ENCODE measurements around the gene TBC1D22A.

The TBC1D22A gene

DNA sequence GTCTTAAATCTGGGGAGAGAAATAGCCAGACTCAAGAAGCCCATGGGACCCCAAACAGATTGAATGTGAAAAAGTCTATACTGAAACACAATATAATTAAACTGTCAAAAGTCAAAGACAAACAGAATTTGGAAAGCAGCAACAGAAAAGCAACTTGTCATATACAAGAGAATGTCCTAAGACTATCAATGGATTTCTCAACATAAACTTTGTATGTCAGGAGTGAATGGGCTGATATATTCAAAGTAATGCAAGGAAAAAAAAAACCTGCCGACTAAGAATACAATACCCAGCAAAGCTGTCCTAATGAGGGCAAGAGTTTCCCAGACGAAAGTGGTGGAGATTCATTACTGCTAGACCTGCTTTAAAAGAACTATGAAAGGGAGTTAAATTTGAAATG, 73.2 kb downstream of the TBC1D22A start:
- no peak for DNase-seq

DNA sequence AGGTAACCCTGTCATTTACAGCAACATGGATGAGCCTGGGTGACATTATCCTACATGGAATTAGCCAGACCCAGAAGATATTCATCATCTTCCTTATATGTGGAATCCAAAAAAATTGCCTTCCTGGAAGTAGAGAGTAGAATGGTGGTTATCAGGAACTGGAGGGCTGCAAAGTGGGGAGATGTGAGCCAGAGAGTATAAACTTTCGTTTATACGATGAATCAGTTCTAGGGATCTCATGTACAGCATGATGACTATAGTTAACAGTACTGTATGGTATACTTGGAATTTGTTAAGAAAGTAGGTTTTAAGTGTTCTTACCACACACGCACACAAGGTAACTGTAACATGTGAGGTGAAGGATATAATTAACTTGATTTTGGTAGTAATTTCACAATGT, 79.1 kb downstream of the TBC1D22A start:
- no peak for DNase-seq

DNA sequence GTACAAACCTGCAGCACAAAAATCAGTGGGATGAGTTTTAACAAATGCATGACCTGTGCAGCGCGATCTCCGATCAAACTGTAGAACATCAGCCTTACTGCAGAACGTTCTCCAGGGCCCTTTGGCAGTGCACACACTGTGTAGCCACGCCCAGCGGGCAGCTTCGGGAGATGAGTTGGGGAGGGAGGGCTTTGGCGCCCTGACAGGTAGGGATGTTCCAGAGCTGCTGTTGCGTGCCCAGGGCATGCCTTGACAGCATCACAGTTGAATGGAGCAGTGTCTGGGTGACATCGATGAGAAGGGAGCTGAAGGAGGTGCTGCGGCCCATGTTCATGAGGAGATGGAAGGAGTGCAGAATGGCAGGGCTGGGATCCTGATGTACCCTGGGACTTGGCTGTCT, 80.2 kb downstream of the TBC1D22A start:
- DNase-seq, result no peak

DNA sequence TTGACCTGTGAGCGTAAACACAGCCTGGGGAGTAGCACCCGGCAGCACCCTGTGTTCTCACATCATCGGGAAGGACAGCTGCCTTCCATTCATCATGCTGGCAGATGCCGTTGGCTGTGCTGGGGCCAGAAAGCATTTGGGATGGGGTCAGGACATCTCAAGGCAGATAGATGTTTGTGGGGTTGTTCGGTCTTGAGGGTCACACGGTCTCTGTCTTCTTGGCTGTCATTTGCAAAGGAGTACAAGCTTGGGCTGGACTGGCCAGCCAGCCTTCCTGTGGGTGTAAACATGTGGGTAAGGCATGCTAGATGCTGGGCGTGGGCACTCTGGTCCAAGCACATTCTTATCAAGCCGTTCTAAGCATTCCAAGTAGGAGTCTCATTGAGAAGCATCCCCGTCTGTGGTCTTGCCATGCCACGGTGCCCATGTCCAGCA, 81.4 kb downstream of the TBC1D22A start:
- no peak for DNase-seq

DNA sequence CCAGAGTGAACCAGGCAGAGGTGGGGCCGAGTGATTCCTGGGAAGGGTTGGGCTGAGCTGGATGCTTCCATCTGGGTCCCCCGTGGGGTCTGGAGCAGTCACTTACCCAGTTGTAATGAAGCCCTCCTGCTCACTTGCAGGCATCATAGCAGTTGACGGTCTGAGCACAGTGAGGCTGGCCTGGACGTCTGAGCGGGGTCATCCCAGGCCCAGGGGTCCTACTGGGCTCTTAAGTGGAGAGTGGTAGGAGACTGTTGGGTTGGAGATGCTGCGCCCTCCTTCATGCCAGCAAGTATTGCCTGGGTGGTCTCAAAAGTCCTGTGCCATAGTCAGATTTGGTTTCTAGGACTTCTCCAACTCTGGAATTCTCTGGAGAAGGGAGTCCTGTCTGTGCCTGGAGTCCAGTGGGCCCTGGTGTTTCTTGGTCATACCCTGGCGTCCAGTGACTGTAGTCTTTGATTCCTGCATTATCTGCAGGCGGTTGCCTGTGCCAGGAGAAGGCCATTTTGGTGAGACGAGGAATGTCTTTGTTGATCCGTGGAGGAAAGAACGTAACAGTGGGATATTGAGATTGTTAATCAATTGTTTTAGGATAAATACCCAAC, 82.3 kb downstream of the TBC1D22A start:
- no peak for DNase-seq

DNA sequence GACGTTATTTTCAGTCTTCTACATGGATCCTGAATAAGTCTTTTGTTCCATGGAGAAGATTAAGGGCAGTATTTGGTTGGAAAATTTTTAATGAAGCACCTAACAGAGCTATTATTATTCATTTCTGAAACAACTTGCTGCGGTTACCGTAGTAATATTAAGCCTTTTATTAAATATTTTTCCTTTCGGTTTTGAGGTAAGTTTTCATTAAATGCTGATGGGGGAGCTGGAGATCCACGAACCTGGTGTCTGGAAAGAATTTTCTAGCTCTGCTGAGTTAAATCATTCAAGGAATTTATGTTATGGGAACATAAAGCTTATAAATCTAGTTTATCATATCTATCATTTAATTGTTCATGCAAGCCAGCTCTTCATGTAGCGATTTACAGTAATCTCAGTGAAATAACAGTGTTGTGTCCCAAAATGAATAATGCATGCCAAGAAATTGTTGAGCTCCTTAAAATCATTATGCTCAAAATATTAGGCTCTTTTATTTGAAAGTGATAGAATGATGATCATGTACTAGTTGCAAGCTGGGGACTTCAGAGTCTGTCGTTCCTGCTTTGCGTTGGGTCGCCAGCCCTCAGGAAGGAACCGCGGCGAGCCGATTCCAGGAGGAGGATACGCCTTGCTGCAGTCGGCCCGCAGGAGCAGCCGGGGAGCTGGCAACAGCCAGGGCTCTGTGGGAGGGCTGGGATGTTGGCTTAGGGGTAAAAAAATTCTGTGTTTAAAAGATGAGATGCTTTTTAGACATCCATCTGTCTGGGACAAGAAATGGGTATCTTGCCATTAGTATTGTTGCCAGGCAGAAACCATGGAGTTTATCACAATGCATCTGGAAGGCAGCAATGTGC, 83.1 kb downstream of the TBC1D22A start:
- peak in 2 of 4 experiments; percentile 10 to 12 for DNase-seq

DNA sequence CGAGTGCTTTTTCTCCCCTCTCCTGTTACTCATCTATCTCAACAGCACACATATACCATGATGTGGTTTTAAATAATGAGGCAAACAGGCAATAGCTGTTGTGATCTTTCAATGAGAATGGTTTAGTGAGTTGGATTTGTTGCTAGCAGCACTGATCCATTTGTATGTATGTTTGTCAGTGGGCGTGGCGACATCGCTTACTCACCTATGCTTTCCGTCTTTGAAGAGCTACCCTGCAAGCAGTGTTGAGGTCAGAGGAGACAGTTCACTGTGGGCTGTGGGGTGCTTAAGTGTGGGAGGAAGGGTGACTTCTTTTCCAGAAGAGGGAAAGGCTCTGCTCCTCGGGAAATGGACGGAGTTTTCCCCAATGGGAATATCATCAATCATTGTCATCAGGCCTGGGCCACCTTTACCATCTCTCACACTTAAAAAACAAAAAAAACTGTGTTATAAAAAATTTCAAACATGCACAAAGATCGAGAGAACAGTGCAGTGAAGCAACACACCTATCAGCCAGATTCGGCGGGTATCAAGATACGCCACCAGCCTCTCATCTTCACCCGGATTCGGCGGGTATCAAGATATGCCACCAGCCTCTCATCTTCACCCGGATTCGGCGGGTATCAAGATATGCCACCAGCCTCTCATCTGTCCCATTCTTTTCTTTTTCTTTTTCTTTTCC, 83.8 kb downstream of the TBC1D22A start:
- DNase-seq, result peak in 1 of 4 experiments; percentile 25

DNA sequence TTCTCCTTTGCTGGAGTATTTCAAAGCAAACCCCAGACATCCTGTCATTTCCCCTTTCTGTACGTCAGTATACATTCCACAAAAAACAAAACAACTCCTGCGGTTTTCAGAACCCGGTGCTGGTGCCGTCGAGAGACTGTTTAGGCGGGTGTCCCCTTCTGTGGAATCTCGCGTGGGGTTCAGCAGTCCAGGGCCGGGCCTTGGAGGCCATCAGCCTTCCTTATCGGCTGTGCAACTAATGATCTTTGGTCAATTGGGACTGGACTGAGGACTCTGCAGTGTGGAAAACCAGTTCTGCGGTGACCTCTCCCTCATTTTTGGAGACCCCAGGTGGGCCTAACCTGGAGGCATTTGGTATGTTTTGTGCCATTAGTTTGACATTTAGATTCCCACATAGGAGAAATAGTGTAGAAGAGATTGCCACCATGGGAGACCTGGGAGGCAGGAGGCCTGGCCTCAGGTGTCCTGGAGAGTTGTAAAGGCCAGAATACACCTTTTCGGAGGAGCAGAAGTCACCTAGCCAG, 84.4 kb downstream of the TBC1D22A start:
- DNase-seq, result peak in 3 of 4 experiments; percentile 22 to 31 (median 22)

DNA sequence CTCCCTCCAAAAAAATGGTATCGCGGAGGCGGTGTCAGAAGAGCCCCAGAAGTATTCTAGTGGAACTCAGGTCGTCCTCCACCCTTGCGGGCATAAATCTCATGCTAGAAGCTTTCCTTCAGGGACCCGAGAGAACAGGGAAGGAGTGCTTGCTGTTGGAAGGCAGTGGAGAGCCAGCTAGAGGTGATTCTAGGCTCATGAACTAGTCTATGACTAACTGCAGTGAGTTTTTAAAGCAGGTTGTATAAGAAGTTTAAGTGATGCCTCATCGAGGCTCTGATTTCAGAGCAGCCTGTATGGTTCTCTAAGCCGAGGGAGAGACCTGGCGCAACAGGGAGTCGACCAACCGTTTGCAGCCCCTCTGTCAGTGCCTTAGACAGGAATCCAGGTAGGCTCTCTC, 85.7 kb downstream of the TBC1D22A start:
- no peak for DNase-seq

DNA sequence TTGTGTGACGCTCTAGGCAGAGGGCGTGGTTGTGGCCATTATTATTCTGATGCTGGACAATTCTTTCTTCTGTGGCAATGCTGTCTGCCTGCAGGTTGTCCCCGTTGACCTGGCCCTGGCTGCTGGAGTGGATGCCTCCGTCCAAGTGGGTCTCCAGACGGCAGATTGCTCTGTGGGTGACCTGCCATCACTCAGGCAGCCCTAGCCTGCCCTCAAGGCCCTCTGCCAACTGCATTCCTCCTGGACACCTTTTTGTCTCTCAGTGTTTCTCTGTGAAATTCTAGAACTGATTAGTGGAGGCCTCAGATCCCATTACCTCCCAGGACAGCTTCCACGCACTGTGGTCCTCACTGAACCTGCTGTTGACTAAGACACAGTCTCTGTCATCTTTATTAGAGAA, 86.7 kb downstream of the TBC1D22A start:
- no peak for DNase-seq

DNA sequence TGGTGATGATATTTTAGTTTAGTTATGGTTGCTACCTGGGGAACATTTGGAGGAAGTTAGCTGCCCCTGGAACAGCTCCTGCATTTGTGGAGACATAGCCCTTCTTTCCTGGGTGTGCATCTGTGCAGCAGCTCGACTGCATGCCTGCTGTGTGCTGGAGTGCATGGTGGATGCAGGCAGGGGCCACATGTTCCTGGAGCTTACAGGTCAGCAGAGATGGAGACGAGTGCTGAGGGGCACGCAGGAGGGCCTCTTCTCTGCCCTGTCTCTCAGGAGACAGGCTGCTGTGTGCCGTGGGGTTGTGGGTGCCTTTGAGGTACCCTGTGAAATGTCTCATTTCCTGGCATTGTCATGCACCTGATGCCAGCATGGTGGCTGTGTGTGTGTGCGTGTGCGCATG, 87.5 kb downstream of the TBC1D22A start:
- DNase-seq, result no peak

DNA sequence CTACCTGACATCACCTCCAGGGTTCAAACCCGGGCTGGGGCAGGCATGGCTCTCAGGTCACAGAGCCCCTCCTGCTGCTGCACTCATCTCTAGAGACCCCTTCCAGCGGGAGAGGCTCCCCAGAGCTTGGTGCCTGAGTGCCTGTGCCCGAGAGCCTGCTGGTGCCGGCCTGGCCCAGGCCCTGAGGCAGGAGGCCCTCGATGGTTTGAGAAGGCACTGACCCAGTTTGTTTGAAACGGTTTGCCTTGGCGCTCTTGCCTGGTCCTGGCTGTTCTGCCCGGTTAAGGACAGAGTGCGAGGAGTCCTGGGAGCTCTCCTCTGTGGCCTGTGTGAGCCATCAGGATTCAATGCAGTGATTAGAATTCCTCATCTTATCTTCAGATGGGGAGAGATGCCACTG, 88.9 kb downstream of the TBC1D22A start:
- no peak for DNase-seq

DNA sequence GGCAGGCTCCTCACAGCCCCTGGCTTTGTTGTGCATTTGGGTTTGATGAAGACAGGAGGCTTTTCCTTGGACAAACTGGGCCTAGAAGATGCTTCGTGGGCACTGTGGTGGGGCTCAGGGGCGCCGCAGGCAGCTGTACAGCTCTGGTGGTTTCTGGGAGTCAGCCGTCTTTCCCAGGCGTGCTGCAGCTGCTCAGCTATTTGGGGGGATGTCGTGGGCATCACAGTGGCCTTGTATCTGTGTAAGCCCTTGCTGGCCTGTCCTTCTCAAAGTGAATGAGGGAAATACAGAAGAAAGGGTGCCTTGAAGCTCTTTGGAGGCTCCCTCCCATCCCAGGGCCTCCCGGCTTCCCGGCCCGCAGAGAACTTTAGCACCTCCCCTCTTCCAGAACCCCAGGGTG, 89.5 kb downstream of the TBC1D22A start:
- no peak for DNase-seq

DNA sequence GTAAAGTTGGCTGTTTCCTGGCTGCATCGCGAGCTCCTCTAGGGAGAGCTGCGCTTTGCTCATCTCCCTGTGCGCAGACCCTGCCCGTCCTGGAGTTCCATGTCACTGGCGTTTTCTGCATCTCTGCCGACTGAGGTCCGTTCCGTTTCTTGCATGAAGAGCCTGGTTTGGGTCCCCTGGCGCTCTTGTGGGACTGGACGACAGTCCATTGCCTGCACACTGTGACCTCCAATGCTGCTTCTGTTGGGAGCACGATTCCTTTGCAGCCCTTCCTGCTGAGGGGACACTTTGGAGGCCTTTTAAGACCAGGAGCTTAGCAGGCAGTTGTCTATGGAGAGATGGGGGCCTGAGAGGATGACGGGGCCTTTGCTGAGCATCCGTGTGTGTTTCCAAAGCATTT, 90.3 kb downstream of the TBC1D22A start:
- DNase-seq, result no peak

DNA sequence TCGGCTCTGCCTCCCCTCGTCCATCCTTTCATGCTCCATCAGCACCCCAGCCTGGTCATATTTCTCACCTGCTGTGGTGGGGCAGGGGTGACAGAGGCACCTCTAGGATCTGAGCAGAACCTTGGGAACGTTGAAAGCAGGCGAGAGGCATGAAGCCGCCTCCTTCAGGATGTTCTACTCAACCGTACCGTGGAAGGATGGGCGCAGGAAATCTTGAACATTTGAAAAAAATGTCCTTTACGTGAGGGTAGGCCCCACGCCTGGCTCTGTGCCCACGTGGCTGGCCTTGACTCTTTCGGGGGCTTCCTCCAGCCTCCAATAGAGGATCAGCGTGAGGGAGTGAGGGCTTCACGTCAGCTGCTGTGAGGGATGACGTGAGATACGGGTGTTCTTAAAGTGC, 90.7 kb downstream of the TBC1D22A start:
- DNase-seq, result no peak

DNA sequence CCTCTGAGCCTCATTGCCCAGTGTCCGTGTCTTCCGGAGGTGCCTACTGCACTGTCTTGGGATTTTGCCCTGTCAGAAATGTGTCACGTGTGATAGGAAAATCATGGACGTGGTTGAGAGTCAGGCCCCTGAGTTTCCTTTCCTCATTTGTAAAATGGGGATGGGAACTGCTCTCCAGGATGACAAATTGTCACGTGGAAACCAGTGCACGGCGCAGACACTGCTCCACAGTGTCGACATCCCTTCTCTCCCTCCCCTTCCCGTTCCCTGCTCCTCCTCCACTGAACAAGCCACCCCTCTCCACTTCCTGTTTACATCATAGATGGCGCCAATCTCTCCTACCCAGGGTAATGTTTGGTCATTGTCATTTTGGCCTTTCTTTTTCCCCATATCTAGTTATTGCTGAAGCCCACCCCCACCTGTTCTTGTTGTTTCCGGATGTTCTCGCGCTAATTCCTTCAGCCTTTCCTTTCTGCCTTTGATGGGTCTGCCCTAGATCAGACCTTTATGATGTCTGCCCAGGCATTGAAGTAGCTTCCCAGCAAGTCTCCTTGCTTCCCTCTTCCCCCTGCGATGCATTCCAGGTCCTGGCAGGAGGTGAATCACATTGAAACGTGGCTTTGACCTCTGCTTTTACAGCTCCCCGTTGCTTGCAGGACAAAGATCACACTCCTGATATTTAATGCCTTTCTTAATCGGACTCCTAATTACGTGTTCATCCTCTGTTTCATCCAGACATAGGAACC, 91.8 kb downstream of the TBC1D22A start:
- peak; percentile 93 to 98 (median 96) for DNase-seq

DNA sequence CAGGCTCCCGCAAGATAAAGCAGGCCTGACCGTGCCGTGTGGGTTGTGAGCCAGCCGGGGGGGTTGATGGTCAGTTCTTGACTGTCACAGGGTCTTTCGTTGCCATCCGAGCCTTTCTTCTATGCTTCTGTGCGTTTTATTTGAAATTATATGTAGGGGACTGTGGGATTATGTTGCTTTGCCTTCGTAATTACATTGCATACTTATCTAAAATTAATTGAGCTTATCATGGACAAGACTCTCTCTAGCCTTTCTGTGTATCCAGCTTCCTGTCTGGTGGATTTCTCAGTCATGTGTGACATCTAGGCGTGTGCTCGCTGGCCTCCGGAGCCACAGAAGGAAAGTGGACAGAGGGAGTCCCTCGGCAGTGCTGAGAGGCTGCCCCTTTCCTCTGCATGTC, 93.2 kb downstream of the TBC1D22A start:
- DNase-seq, result no peak

DNA sequence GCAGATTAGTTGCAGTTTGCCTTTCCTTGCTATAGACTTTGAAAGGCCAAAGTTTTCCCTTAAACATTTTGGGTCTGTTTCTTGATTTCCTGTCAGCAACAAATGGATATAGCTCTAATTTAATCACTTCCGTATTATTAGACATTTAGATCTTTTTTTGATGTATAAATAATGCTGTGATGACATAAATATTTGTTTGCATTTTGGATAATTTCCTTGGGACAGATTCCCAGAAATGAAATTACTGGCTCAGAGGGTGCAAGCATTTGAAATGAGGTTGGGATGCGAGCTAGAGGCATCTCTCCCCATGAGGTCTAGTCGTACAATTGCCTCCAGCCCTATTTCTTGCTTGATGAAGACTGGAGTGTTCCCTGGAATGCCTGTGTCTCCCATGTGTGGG, 94.2 kb downstream of the TBC1D22A start:
- no peak for DNase-seq

DNA sequence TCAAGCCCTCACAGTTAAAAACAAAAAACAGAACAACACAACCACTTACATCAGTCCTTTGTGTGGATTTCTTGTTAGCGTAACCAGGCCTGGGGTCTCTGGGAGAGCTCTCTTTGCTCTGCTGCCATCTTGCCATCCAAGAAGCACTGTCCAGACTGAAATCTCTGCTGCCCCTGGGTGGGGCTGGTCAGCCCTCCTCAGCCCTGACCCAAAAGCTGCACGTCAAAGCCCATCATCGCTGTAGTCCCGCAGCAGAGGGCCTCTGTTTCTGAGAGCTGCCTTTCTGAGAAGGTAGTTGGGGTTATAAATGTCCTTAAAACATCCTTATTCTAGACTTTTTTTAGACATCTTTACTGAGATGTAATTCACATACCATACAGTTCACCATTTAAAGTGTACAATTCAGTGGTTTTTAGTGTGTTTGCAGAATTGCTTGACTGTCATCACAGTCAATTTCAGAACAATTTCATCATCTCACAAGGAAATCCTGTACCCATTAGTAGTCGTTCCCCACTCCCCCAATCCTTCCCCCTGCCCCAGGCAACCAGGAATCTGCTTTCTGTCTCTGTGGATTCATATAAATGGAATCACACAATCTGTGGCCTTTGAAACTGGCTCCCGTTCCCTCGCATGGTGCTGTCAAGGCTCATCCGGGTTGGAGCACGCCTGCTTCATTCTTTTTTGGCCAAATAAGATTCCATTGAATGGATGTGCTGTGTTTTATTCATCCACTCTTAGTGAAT, 94.9 kb downstream of the TBC1D22A start:
- no peak for DNase-seq

DNA sequence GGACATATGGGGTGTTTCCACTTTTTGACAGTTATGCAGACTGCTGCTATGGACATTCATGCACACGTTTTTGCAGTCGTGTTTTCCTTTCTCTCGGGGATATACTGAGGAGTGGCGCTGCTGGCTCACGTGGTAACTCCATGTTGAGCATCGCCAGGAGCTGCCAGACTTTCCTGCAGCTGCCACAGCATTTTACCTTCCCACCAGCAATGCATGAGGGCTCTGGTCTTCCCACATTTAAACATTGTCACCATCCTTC, 95.4 kb downstream of the TBC1D22A start:
- no peak for DNase-seq

DNA sequence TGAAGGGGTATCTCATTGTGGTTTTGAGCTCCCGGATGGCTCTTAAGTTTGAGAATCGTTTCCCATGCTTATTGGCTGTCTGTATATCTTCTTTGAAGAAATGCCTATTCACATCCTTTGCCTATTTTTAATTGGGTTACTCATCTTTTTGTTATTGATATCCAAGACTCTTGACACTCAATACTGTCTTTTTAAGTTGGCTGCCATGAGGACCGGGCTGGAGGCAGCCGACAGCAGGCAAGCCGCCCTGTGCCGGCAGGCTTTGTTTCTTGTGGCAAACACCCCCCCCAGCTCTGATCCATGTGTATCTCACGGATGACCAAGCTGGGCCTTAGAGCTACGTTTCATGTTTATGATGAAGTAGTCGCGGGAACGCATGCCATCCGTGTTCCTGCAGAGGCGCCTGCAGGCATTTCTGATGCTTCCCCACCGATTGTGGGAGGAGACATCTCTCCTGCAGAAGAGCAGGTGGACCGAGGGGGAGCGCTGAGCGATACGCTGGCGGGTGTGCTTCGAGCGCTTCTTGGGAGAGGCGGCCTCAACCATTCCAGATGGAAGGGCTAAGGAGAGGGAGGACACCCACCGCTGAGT, 95.8 kb downstream of the TBC1D22A start:
- DNase-seq, result no peak

DNA sequence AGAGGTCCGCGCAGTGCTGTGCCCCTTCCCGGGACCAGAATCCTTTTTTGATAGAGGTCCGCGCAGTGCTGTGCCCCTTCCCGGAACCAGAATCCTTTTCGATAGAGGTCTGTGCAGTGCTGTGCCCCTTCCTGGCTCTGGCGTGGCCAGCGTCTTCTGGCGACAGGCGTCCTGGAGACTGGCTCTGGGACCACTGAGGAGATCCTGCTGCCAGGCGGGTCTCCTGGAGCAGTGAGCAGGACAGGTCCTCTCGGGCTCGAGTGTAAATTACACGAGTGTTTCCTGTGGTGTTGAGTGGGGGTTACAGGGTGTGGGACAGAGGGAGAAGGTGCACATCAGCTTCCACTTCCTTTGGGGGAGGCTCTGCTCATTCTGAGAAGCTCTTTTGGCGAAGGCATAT, 98.1 kb downstream of the TBC1D22A start:
- DNase-seq, result no peak

Measured in suppressor macrophage (primary cell).